Activated T-helper 9 cell treated with anti-CD3 and anti-CD28 coated beads, Interleukin-2, amount 50 U/mL, for 16 hours (primary cell): Measurements from ENCODE around the gene DCC.

ENCODE experiments used
- DNase-seq: peaks from one replicate; pipeline ENCODE4 v3.0.0-alpha.2; 2020; ENCODE audit warnings: low read depth

DCC gene

GRCh38 chr18:53225567-53226325 is 885.7 kb downstream of the DCC start:
- no peak for DNase-seq

DNA sequence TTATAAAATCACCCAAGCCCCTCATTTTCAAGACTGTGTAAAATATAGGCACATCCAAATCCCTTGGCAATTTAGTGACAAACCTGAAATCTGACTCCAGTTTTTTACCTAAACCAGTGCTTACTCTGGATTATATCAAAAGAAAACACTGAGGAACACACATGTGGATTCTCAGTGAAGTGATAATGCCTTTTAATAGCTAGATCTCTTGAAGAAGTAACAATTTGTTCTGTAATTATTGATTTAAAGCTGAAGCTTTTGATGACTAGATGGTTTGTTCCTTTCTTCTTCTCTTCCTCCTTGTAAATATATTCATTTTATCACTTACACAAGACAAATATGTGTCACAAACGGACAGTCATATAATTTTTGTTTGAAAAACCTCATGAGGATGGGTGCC is 894.6 kb downstream of the DCC start:
- DNase-seq: no peak

DNA sequence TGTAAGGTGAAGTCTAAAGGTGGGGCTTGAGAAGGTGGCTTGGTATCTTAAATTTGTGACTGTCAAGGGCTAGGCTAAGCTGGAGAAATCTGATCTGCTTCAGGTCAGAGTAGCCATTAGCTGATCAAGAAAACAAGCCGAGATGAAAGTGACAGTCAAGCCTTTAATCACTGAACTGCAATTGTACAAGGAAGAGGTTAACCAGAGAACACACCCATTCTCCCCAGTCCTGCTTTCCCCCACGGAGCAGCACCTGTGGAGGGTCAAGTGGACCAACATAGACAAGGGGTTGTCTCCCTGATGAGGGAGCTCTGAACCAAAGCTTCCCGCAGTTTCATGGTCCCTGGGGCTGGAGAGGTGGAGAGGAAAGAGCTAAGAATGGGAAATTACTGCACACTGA is 901.2 kb downstream of the DCC start:
- DNase-seq: no peak

- DNase-seq: no peak
Observed at GRCh38 chr18:53253789-53254188, 913.8 kb downstream of the DCC start.

GRCh38 chr18:53254265-53254664 is 914.3 kb downstream of the DCC start:
- no peak for DNase-seq

DNA sequence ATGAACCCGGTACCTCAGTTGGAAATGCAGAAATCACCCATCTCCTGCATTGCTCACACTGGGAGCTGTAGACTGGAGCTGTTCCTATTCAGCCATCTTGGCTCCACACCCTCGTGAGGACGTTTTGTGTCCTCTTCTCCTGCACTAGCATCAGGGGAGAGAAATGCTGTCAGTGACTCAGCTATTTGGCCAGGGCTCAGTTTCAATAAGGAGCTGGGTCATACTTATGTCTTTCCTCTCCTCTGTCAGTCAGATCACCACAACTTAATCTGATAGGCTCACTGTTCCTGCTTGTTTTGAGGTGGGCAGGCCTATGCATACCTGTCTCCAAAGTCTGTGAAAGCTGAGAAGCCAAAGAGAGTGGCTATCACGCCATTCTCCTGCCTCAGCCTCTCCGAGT is 921.2 kb downstream of the DCC start:
- DNase-seq: no peak

DNA sequence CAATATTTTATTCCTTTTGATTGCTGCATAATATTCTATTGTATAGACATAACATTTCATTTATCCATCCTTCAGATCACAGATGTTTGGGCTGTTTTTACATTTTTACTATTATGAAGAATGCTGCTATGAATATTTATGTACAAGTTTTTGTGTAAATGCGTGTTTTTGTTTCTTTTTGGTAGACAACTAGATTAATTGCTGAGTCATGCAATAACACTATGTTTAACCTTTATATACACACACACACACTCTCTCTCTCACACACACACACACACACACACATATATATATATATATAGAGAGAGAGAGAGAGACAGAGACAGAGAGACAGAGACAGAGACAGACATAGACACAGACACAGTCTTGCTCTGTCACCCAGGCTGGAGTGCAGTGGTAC is 926.9 kb downstream of the DCC start:
- DNase-seq: no peak

DNA sequence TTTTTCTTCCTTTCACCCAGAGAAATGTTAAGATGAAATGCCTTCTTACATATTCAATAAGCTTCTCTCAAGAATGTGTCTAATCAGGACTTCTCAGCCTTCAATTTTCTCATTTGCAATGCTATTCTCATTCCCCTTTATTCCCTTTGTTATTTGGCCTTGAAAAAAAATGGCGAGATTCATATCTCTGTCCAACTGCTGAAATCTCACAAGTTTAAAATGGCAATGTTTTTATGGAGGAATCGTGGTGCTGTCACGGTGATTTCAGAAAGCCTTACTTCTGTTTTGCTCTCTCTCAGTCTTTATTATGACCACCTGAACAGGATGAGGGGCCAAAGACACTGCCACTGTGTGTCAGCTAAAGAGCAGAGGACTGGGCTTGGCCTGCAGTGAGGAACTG is 928.5 kb downstream of the DCC start:
- DNase-seq: no peak

- DNase-seq: no peak
Observed at GRCh38 chr18:53281406-53281805, 941.4 kb downstream of the DCC start.

DNA sequence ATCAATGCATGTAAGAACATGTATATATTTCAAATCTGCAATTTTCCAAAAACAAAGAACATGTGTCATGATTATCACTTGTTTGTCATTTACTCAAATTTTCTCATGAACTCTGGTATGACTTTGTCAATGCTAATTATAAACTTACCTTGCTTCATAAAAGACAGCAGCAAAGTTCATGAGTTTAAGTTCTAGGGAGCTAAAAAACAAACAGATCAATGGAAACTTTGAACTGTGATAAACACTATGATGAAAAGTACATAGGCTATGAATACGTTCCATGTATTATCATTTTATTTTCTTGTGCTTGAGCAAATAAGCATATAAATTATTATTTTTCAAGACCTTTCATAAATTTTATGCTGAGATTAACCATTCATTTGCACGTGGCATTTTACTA is 943.7 kb downstream of the DCC start:
- no peak for DNase-seq

- no peak for DNase-seq
Observed at GRCh38 chr18:53305461-53305860, 965.5 kb downstream of the DCC start.

GRCh38 chr18:53319628-53320027 is 979.6 kb downstream of the DCC start:
- DNase-seq: no peak

- DNase-seq: no peak
Observed at GRCh38 chr18:53322163-53322562, 982.2 kb downstream of the DCC start.

DNA sequence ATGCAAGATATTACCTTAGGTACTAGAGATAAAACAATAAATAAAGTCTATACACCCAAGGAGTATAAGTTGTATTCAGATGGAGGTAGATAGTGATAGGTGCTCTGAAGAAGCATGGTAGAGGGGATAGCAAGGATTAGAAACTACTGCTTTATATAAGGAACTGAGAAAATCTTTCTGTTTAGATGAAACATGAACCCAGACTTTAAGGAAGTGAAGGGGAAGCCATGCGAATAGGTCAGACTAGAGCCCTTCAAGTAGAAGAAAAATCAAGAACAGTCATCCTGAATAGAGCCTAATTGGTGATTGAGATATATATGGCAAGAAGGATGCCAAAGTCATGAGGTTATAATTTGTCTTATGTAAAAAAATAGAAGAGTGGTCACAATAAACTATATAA is 984.4 kb downstream of the DCC start:
- DNase-seq: no peak

GRCh38 chr18:53360501-53361443 is 1020.8 kb downstream of the DCC start:
- DNase-seq: no peak

DNA sequence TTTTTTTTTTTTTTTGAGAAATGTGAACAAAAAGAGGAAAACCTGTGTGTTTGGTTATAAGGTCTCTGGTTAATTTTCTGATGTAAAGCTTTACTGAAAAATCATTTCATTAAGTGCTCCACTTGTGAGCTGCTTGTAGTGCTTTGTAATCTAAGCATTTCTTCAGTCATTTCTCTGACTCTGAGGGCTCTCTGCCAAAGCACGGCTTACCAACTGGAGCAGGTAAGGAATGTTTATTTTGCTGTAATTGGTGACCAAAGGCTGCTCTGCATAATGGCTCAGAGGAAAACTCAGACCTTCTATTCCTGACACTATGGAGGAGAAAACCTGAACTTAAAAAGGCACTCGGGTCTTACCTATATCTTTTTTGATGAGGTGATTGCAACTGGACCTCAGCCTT is 1035.6 kb downstream of the DCC start:
- DNase-seq: no peak

DNA sequence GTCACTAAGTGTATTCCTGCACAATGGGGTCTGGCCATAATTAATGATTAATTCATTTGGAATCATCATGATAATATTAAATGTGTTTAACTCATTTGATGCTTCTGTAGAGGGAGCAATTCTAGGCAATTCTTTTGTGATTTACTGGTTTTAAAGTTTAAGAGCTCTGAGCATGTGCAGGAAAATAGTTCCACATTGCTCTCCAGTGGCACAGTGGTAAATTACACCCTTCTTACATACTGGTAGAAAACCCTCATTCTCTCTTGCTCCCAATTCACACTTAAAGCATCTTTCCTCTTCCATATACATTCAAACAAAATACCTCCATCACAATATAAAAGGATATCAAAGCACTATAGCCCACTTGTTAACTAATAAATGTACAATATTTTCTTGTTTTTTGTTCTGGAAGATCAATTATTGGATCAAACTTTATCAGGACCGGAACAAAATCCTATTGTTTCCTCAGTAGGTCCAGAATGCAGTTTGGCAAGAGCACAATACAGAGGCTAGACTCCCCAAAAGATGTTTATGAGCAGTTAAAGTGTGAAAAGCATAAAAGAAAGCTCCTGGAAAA is 1040.2 kb downstream of the DCC start:
- no peak for DNase-seq

GRCh38 chr18:53382870-53383269 is 1042.9 kb downstream of the DCC start:
- DNase-seq: no peak

GRCh38 chr18:53385889-53386288 is 1045.9 kb downstream of the DCC start:
- no peak for DNase-seq

DNA sequence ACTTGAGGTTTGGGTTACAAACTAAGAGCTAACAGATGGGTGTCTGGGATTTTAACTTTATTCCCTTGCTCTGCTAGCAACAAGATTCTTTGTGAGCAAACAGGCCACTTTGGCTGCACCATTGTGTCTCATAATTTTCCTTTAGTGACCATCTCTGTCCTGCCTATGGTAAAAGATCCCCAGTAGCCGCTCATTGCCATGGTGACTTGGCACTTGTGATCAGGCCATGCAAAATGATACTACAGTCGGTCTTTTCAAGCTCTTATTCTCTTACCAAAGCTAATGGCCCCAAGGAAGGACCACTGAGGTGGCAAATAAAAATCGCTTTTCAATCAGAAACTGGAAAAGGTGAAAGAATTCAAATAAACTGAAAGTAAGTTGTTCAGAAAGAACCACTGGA is 1047.6 kb downstream of the DCC start:
- DNase-seq: no peak

GRCh38 chr18:53402670-53403069 is 1062.7 kb downstream of the DCC start:
- DNase-seq: no peak

DNA sequence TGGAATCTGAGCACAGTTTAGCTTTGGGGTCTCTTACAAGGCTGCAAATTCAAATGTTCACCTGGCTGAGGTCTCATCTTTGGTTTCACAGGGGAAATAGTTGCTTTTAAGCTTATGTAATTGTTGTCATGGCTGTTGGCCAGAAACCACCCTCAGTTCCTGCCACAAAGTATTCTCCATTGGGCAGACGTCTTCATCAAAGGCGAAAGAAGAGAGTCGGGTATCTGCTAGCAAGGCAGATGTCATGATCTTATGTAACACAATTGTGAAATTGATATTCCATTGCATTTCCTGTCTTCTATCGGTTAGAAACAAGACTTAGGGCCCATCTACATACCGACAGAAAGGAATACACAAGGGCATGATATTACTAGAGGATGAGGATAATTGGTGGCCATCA is 1068.3 kb downstream of the DCC start:
- no peak for DNase-seq

- DNase-seq: no peak
Observed at GRCh38 chr18:53411511-53411910, 1071.5 kb downstream of the DCC start.
